GM12864 (cell line): ENCODE data around the gene CDK5RAP3.

ENCODE experiments used
- DNase-seq: peaks from one replicate; pipeline ENCODE4 v3.0.0-alpha.2; 2011; ENCODE audit warnings: low read depth
- H3K4me3 ChIP-seq: 2 replicates; pipeline ENCODE4 v1.5.1; 2011; ENCODE audit warnings: mild to moderate bottlenecking, low read depth, low read length, control low read depth
- TF ChIP-seq, protein P1 (sequence below): IDR thresholded peaks from 2 replicates; pipeline ENCODE4 v1.5.1; 2011; ENCODE audit warnings: low read depth, mild to moderate bottlenecking, moderate library complexity, low read length, control low read depth, inconsistent platforms; ENCODE audit errors: missing control alignments

CDK5RAP3 gene

DNA sequence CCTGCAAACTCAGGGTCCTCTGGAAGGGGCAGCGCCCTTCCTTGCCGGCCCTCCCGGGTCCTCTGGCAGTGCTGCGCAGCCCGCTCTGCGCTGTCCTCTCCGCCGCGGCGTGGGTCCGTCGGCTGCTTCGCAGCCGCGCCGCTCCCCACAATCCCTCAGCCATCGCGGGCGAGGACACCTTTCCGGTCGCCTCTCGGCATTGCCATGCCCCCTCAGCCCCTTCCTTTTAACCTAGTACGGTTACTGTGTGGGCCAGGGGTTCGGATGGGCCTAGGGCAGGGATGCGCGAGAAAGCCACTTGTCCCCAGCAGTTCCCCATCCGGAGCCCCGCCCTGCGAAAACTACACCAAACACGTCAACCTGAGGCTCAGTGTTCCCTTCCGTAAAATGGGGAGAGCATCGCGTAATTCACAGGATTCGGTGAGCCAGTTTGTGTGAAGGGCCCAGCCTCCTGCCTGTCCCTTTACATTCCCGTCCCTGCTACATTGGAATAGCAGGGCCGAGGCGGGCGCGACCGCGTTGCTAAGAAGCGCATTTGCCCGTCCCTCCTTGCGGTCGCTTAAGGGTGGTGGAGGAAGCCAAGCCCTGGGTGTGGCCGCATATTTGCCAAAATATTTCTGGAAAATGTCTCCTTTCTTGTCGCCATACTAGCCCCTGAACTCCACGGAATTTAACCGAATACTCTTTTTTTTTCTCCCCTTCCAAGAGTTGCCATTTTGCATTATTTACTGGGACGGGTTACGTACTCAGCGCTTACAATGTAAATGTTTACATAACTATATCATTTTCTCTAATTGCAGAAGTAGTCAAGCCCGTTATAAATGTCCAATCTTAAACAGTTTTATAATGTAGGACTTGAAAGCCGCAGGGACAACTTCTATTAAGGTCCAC, 53.5 kb downstream of the CDK5RAP3 start:
- TF ChIP-seq, protein P1, sequence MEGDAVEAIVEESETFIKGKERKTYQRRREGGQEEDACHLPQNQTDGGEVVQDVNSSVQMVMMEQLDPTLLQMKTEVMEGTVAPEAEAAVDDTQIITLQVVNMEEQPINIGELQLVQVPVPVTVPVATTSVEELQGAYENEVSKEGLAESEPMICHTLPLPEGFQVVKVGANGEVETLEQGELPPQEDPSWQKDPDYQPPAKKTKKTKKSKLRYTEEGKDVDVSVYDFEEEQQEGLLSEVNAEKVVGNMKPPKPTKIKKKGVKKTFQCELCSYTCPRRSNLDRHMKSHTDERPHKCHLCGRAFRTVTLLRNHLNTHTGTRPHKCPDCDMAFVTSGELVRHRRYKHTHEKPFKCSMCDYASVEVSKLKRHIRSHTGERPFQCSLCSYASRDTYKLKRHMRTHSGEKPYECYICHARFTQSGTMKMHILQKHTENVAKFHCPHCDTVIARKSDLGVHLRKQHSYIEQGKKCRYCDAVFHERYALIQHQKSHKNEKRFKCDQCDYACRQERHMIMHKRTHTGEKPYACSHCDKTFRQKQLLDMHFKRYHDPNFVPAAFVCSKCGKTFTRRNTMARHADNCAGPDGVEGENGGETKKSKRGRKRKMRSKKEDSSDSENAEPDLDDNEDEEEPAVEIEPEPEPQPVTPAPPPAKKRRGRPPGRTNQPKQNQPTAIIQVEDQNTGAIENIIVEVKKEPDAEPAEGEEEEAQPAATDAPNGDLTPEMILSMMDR, result no peak
- peak overlapping the region; percentile 49 for H3K4me3 ChIP-seq
- no peak for DNase-seq

DNA sequence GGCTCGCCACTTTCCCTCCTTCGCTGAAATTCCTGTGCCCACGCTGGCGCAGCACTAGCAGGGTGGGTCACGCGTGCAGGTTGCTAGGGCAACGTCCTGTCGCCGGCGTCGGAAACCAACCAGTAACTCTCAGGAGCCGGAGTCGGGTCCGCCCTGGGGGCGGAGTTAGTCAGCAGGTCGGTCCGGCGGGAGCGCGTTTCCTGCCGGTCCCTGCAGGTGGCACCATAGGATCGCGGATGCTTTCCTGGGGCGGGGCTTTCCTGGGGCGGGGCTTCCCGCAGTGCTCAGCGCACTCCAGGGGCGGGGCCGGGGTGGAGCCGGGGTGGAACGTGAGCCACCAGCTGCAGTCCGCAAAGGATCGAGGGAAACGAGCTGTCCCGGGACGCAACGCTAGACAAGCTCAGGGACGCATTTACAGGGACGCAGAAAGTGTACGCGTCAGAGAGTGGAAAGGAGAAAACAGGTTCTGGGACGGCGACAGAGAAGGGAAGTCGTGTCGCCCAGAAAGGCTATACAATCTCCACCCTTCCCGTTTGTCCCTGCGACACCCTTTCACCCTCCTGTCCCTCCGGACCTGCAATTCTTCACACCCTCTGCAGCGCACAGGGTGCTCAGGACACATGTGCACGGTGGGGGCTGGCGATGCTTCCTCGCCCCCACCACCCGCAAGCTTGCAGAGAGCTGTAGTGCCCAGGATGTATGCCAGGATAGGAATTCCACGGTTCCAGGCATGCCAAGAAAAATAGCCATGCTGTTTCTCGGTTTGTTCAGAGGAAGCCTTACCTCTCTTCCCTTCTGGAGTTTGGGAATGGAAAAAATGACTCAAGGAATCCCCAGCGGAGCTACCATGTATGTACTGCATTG, 54.4 kb downstream of the CDK5RAP3 start:
- TF ChIP-seq, protein P1, result peak; percentile 81
- DNase-seq, result peak; percentile 86
- peak overlapping the region; percentile 65 for H3K4me3 ChIP-seq

DNA sequence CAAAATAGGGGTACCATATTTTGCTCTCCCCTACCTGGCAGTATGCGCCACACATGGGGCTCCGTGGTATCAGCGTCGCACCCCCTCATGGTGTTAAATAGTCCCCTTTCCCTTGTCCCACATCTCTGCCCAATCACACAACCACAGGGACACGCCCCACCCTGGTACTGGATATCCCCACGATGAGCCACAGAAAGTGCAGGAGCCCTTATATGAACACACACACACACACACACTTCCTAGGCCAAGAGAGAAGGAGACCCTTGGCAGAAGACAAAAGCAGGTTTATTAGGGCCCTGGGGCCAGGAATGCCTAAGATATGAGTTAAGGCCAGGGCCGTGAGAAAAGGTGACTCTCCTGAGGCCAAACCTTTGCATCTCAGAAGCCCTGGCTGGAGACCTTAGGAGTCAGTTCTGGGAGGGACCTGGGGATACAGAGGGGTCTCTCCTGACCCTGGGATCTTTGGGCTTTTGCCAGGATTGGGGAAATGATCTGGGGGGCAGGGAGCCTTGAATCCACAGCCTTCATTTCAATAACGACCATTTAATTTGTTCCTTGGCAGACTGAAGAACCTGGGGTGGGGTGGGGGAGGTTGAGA, 55.1 kb downstream of the CDK5RAP3 start:
- TF ChIP-seq, protein P1, result no peak
- DNase-seq, result no peak

DNA sequence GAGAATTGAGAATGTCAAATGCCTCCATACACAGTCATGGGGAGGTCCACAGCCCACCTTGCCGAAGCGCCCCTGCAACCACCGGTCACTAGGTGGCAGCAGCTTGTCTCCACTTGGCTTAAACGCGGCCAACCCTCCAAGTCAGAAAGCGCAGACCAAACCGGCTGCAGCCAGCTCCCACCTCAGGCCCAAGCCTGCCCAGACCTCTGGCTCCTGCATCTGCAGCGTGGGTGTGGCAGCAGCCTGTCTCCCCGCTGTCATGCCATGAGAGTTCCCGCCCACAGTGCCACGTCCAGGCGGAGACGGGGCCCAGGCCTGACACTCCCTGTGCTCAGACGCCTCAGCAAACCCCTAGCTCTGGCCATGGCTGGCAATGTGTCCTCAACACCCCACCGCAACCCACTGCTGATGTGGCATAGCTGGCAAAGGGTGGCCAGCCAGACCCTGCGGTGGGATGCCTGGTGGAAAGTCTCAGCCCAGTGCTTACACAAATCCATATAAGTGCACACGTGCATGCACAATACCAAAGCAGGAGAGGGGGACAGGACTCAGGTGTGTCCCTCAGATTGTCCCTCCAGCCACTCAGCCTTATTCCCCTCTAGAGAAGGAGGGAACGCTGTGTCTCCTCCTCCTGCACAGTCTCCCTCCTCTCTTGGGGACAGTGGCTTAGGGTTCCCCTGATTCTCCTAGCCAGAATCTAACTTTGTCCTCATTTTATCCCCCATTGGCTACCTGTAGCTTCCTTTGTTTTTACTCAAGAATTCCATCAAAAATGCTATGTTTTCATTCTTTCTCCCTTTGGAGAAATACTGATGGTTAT, 55.8 kb downstream of the CDK5RAP3 start:
- DNase-seq, result no peak
- H3K4me3 ChIP-seq, result no peak overlapping the region

More for the DNA sequence above, 55.1 kb downstream of the CDK5RAP3 start:
- no peak overlapping the region for H3K4me3 ChIP-seq

DNA sequence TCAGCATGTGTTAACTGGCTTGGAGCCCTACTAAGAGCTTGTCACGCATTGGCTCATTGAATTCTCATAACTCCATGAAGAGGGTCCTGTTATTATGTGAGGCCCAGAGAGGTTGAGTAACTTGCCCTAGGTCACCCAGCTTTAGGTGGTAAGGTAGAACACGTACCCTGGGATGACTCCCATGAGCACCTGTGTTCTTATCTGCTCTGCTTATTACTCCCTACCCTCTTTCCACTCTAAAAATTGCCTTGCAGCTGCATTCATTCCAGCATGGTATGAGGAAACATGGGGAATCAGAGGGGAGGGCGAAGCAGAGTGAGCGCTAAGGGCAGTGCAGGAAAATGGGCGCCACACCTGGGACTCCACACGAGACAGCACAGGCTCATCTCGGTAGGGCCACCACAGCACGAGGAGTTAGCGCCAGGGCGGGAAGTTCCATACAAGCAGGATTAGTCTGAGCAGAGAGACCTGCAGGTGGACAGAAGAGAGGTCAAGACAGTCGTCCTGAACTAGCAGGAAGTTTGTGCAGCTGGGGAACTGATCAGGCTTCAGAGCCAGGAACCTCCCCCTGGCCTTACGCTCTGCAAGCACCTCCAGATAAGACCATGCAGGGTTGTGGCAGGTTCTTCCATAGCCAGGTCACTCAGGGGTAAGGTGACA, 56.5 kb downstream of the CDK5RAP3 start:
- no peak for DNase-seq
- TF ChIP-seq, protein P1, result no peak
- no peak overlapping the region for H3K4me3 ChIP-seq

More for the DNA sequence above, 55.8 kb downstream of the CDK5RAP3 start:
- TF ChIP-seq, protein P1, result peak; percentile 86
